GM12891 (cell line): Measurements from ENCODE around the gene TMEM117.

Source experiments
- POLR2A ChIP-seq: IDR thresholded peaks from 2 replicates; pipeline ENCODE4 v1.6.1; 2011; ENCODE audit warnings: low read depth, low read length, control low read depth
- POLR2AphosphoS5 ChIP-seq: IDR thresholded peaks from 2 replicates; pipeline ENCODE4 v1.6.1; 2011; ENCODE audit warnings: low read depth, low read length, control low read depth
- SPI1 ChIP-seq: IDR thresholded peaks from 2 replicates; pipeline ENCODE4 v1.6.1; 2011; ENCODE audit warnings: low read depth, low read length, control low read depth
- TAF1 ChIP-seq: IDR thresholded peaks from 2 replicates; pipeline ENCODE4 v1.6.1; 2011; ENCODE audit warnings: low read depth, low read length, control low read depth

DNA sequence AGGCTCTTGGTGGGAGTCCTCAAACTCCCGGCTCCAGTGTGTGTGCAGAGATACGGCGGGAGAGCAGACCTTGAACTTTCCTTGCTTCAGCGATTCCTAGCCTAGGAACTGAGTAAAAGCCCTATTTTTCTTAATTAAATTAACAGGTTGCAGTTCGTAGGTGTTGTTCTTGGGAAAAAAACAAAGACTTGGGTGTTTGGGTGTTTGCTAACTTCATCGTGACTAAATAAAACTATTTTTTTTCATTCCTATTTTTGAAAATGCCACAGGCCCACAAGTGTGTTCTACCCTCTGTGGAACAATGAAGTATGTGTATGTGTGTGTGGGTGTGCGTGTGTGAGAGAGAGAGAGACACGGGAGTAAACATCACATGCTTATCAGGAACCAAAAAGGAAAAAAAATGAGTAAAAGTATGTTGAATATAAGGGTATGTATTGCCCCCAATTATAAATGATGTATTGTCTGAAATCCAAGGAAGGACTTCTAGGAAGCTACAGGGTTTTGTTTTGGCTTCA, 651 bp downstream of the TMEM117 start:
- TF ChIP-seq POLR2A (no peak), POLR2AphosphoS5 (no peak), SPI1 (no peak), TAF1 (no peak)
